CD14-positive monocyte (primary cell): Measurements from ENCODE around the gene LTBP2. TPM values are rescaled to one million over a fixed set of nuclear protein-coding genes. Genes with fewer than 3 reads are reported as not detected.

Experiments
- DNase-seq, 3 donors: peaks; one replicate each; pipeline ENCODE4 v3.0.0-alpha.2; 2011 to 2022
- H2AFZ ChIP-seq: 2 replicates; pipeline ENCODE4 v1.6.0; 2012; ENCODE audit warnings: mild to moderate bottlenecking, low read depth, low read length, inconsistent platforms; ENCODE audit not compliant: insufficient read depth, poor library complexity, severe bottlenecking
- H3K27ac ChIP-seq, 2 donors: 1 replicate in 1 of 2; 2 replicates in 1 of 2; pipeline ENCODE4 v1.5.1; 2012 to 2013; ENCODE audit warnings: low read length in 2 of 2, control low read depth in 1 of 2, inconsistent platforms in 1 of 2, low read depth in 1 of 2, mild to moderate bottlenecking in 1 of 2
- H3K27me3 ChIP-seq, 2 donors: one replicate each; pipeline versions ENCODE4 v1.6.0 to v1.6.1; 2011 to 2013; ENCODE audit warnings: low read length in 2 of 2; ENCODE audit not compliant: control insufficient read depth in 2 of 2, insufficient read depth in 2 of 2
- H3K36me3 ChIP-seq, 2 donors: replicated peaks in 1 of 2; 1 replicate in 1 of 2; 2 replicates in 1 of 2; pipeline versions ENCODE4 v1.5.1 to v1.6.1; 2012 to 2013; ENCODE audit warnings: low read length in 2 of 2, control low read depth in 1 of 2, inconsistent platforms in 1 of 2, mild to moderate bottlenecking in 1 of 2; ENCODE audit not compliant: insufficient read depth in 2 of 2, control insufficient read depth in 1 of 2
- H3K4me1 ChIP-seq, 2 donors: 1 replicate in 1 of 2; 2 replicates in 1 of 2; pipeline versions ENCODE4 v1.5.1 to v1.6.1; 2012 to 2013; ENCODE audit warnings: low read length in 2 of 2, control low read depth in 1 of 2, inconsistent platforms in 1 of 2, mild to moderate bottlenecking in 1 of 2, moderate library complexity in 1 of 2; ENCODE audit not compliant: insufficient read depth in 2 of 2, control insufficient read depth in 1 of 2
- H3K4me2 ChIP-seq: replicated peaks from 2 replicates; pipeline ENCODE3; 2012; ENCODE audit warnings: low read length, moderate library complexity, mild to moderate bottlenecking; ENCODE audit not compliant: poor library complexity, severe bottlenecking; ENCODE audit errors: extremely low read depth
- H3K4me3 ChIP-seq, 3 experiments: fragments of 200-600 bp in 1 of 3; sonication (generic) in 1 of 3; replicated peaks in 1 of 3; 1 replicate in 2 of 3; 2 replicates in 1 of 3; pipeline ENCODE4 v1.5.1; 2011 to 2013; ENCODE audit warnings: low read length in 3 of 3, mild to moderate bottlenecking in 3 of 3, control low read depth in 2 of 3, low read depth in 2 of 3, inconsistent platforms in 1 of 3, moderate library complexity in 1 of 3
- H3K79me2 ChIP-seq: 2 replicates; pipeline ENCODE4 v1.6.0; 2012; ENCODE audit warnings: mild to moderate bottlenecking, control low read depth, inconsistent platforms, low read length, moderate library complexity; ENCODE audit not compliant: insufficient read depth
- H3K9ac ChIP-seq: 2 replicates; pipeline ENCODE4 v1.6.0; 2017; ENCODE audit warnings: low read length, mild to moderate bottlenecking; ENCODE audit not compliant: insufficient read depth, poor library complexity, severe bottlenecking
- H3K9me3 ChIP-seq, 2 donors: replicated peaks in 1 of 2; 1 replicate in 1 of 2; 2 replicates in 1 of 2; pipeline versions ENCODE4 v1.5.1 to v1.6.1; 2012 to 2013; ENCODE audit warnings: low read length in 2 of 2, control low read depth in 1 of 2; ENCODE audit not compliant: control insufficient read depth in 1 of 2, insufficient read depth in 1 of 2
- H4K20me1 ChIP-seq: 2 replicates; pipeline ENCODE4 v1.6.0; 2012; ENCODE audit warnings: mild to moderate bottlenecking, low read length, control low read depth, moderate library complexity; ENCODE audit not compliant: insufficient read depth
- H3K27ac Mint-ChIP-seq, 7 donors: one replicate each; pipeline ENCODE4 v1.8.0; 2020; ENCODE audit warnings: mild to moderate bottlenecking in 7 of 7, mixed read lengths in 7 of 7, moderate library complexity in 6 of 7, inconsistent platforms in 2 of 7
- H3K27me3 Mint-ChIP-seq, 3 donors: one replicate each; pipeline ENCODE4 v1.8.0; 2021 to 2022; ENCODE audit warnings: low read depth in 3 of 3, mild to moderate bottlenecking in 3 of 3, mixed read lengths in 3 of 3, moderate library complexity in 3 of 3, inconsistent platforms in 1 of 3
- H3K36me3 Mint-ChIP-seq, 2 donors: one replicate each; pipeline ENCODE4 v1.8.0; 2020; ENCODE audit warnings: mixed read lengths in 2 of 2, inconsistent platforms in 1 of 2, mild to moderate bottlenecking in 1 of 2
- H3K4me1 Mint-ChIP-seq: one replicate; pipeline ENCODE4 v1.8.0; 2020; ENCODE audit warnings: mild to moderate bottlenecking, mixed read lengths
- H3K4me3 Mint-ChIP-seq, 2 donors: one replicate each; pipeline ENCODE4 v1.8.0; 2020; ENCODE audit warnings: mild to moderate bottlenecking in 2 of 2, mixed read lengths in 2 of 2, moderate library complexity in 1 of 2
- H3K9me3 Mint-ChIP-seq, 7 donors: one replicate each; pipeline ENCODE4 v1.8.0; 2020 to 2022; ENCODE audit warnings: mixed read lengths in 7 of 7, mild to moderate bottlenecking in 6 of 7, moderate library complexity in 6 of 7, inconsistent platforms in 2 of 7
- CTCF ChIP-seq: fragments of 200-600 bp; IDR thresholded peaks from one replicate; pipeline ENCODE4 v1.8.0; 2022; ENCODE audit warnings: antibody characterized with exemption, mild to moderate bottlenecking
- WGBS: methylation state at CpG from one replicate; pipeline ENCODE4 v1.1.5; 2013; ENCODE audit warnings: missing lambda C conversion rate; ENCODE audit not compliant: insufficient coverage; 5-methylcytosine and 5-hydroxymethylcytosine counted together
- intact Hi-C, 2 donors: fragments of 100-400 bp; cut with micrococcal nuclease; formaldehyde crosslinking; loops; one replicate each; pipeline versions ENCODE4 v1.15.0 to v1.15.1; 2023
- polyA plus RNA-seq, 3 donors: library from polyadenylated mRNA; depleted of rRNA in 1 of 3; unstranded in 2 of 3; stranded (reverse) in 1 of 3; fragments of 300-500 nt in 2 of 3; fragments of >200 nt in 1 of 3; fragmentation: Illumina TruSeq in 2 of 3; gene quantifications; 1 replicate in 2 of 3; 2 replicates in 1 of 3; pipeline ENCODE4 v1.2.3, GENCODE V29; 2012 to 2021

LTBP2 gene
- polyA plus RNA-seq, 3 donors, result 0.04 to 0.24 (median 0.11) TPM

GRCh38 chr14:74628418-74628817 is 16.4 kb upstream of the LTBP2 start:
- H3K4me1 Mint-ChIP-seq, result peaks cover 18% of the 10 kb centered on the region

GRCh38 chr14:74627076-74627475 is 15.0 kb upstream of the LTBP2 start:
- peaks cover 21 to 34% of the 10 kb centered on the region in 2 donors for H3K4me1 ChIP-seq
- H3K4me1 Mint-ChIP-seq, result peaks cover 25% of the 10 kb centered on the region
- H3K27ac Mint-ChIP-seq, result peak overlapping the region; percentile 50 to 89 (median 81)
- H3K27me3 Mint-ChIP-seq, result peaks cover 2 to 16% (median 14%) of the 10 kb centered on the region in 3 donors
- no peaks in the 10 kb centered on the region for H3K27me3 ChIP-seq
- no peaks in the 10 kb centered on the region for H3K36me3 ChIP-seq
- DNase-seq, result peak; percentile 47 to 75 (median 66)
- intact Hi-C loops, result no loop called here
- H3K36me3 Mint-ChIP-seq, result peaks cover 4% of the 10 kb centered on the region in 2 donors
- no peak for TF ChIP-seq CTCF
- H2AFZ ChIP-seq, result no peak overlapping the region
- H3K4me3 ChIP-seq, result peak overlapping the region in 1 of 3 experiments; percentile 36
- WGBS, result 20% methylated on average over 5 of the region's 8 CpGs
- H3K27ac ChIP-seq, result peak overlapping the region; percentile 37 to 38
- H3K4me2 ChIP-seq, result peak overlapping the region; percentile 35
- H3K9me3 Mint-ChIP-seq, result no peaks in the 10 kb centered on the region
- peak overlapping the region; percentile 9 to 73 for H3K4me3 Mint-ChIP-seq
- H4K20me1 ChIP-seq, result no peaks in the 10 kb centered on the region
- H3K79me2 ChIP-seq, result no peaks in the 10 kb centered on the region
- no peaks in the 10 kb centered on the region for H3K9me3 ChIP-seq
- H3K9ac ChIP-seq, result no peak overlapping the region

More at GRCh38 chr14:74628418-74628817, 16.4 kb upstream of the LTBP2 start:
- H3K9me3 ChIP-seq, result no peaks in the 10 kb centered on the region
- Mint-ChIP-seq H3K27ac (no peak overlapping the region), H3K4me3 (no peak overlapping the region), H3K36me3 (peaks cover 3 to 4% of the 10 kb centered on the region in 2 donors), H3K27me3 (peaks cover 1 to 16% (median 8%) of the 10 kb centered on the region in 3 donors), H3K9me3 (no peaks in the 10 kb centered on the region)
- no peaks in the 10 kb centered on the region for H3K27me3 ChIP-seq
- no peak overlapping the region for H3K9ac ChIP-seq
- H4K20me1 ChIP-seq, result no peaks in the 10 kb centered on the region
- H3K79me2 ChIP-seq, result no peaks in the 10 kb centered on the region
- no peak overlapping the region for H3K4me2 ChIP-seq
- H2AFZ ChIP-seq, result peak overlapping the region; percentile 36
- intact Hi-C loops, result no loop called here
- H3K36me3 ChIP-seq, result no peaks in the 10 kb centered on the region
- no peak overlapping the region for H3K27ac ChIP-seq
- WGBS, result 85% methylated on average over 5 of the region's 5 CpGs
- H3K4me3 ChIP-seq, result no peak overlapping the region
- TF ChIP-seq CTCF, result no peak
- DNase-seq, result no peak
- peaks cover 17 to 27% of the 10 kb centered on the region in 2 donors for H3K4me1 ChIP-seq
